CD4-positive, alpha-beta T cell treated with Interleukin-6 for 4 hours (primary cell): ENCODE measurements around the gene OGFOD2.

Source experiments
- DNase-seq: peaks from one replicate; pipeline ENCODE4 v3.0.0-alpha.2; 2020; ENCODE audit warnings: mixed read lengths

Gene OGFOD2

GRCh38 chr12:122989225-122989839 is 14.3 kb downstream of the OGFOD2 start:
- no peak for DNase-seq

- DNase-seq, result no peak
These were observed 14.9 kb downstream of the OGFOD2 start for GRCh38 chr12:122989874-122990419.

GRCh38 chr12:122990561-122990960 is 15.5 kb downstream of the OGFOD2 start:
- no peak for DNase-seq

- no peak for DNase-seq
These were observed 16.0 kb downstream of the OGFOD2 start for GRCh38 chr12:122990961-122991622.

GRCh38 chr12:122991623-122992275 is 16.7 kb downstream of the OGFOD2 start:
- DNase-seq, result no peak

GRCh38 chr12:122992386-122992785 is 17.3 kb downstream of the OGFOD2 start:
- DNase-seq, result no peak

GRCh38 chr12:122994140-122994675 is 19.2 kb downstream of the OGFOD2 start:
- DNase-seq, result no peak

GRCh38 chr12:122994781-122995502 is 19.9 kb downstream of the OGFOD2 start:
- DNase-seq, result no peak

- DNase-seq, result no peak
These were observed 20.6 kb downstream of the OGFOD2 start for GRCh38 chr12:122995503-122996187.

GRCh38 chr12:122996188-122996601 is 21.2 kb downstream of the OGFOD2 start:
- DNase-seq, result no peak

- DNase-seq, result no peak
These were observed 21.7 kb downstream of the OGFOD2 start for GRCh38 chr12:122996621-122997342.

- DNase-seq, result no peak
These were observed 22.6 kb downstream of the OGFOD2 start for GRCh38 chr12:122997343-122998250.

- no peak for DNase-seq
These were observed 23.3 kb downstream of the OGFOD2 start for GRCh38 chr12:122998316-122998715.

- no peak for DNase-seq
These were observed 24.3 kb downstream of the OGFOD2 start for GRCh38 chr12:122999196-122999946.

GRCh38 chr12:122999986-123000420 is 25.0 kb downstream of the OGFOD2 start:
- no peak for DNase-seq

GRCh38 chr12:123000578-123000977 is 25.5 kb downstream of the OGFOD2 start:
- no peak for DNase-seq

- no peak for DNase-seq
These were observed 26.4 kb downstream of the OGFOD2 start for GRCh38 chr12:123001464-123001863.

- DNase-seq, result no peak
These were observed 28.2 kb downstream of the OGFOD2 start for GRCh38 chr12:123003257-123003656.

- no peak for DNase-seq
These were observed 29.2 kb downstream of the OGFOD2 start for GRCh38 chr12:123004287-123004686.
